Astrocyte of the spinal cord (primary cell): Measurements from ENCODE around the gene TGIF2LX.
"Not testable (repeated sequence)": the region's sequence is repeated elsewhere in the genome, so short reads cannot be mapped to it uniquely, and the experiment has no call there.

Experiments used
- DNase-seq: peaks from one replicate; pipeline ENCODE4 v3.0.0; 2011; ENCODE audit warnings: low read depth, low spot score
- H3K4me3 ChIP-seq: 2 replicates; pipeline ENCODE4 v1.5.1; 2011; ENCODE audit warnings: low read depth, mild to moderate bottlenecking, low read length, moderate library complexity
- in situ Hi-C: cut with HindIII; loops from 2 replicates; pipeline ENCODE4 v1.10.0; 2017; ENCODE audit warnings: low sequenced_read_pairs

The TGIF2LX gene

DNA sequence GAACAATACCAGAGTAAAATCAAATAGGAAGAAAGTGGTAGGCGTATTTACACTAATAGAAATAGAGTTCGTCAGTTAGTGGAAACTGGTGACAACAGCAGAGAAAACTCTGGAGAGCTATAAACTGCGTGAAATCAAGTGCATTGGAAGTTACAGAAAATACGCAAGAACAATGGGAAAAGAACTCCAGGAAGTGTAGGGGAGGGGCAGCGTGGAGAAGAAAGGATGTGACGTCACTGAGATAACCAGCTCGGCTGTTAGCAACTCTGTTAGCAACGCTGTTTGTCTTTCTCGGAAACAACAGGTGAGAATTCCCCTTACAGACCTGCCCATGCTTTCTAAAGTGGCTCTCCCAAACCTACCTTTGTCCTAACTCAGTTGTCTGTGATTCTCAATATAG, at the start of gene TGIF2LX:
Gene TGIF2LX (plus strand): TSS at position 244 of the 400 bp plus-strand sequence. CDS start 178 bp downstream, outside the sequence.
- H3K4me3 ChIP-seq, in situ Hi-C loops, DNase-seq: not testable (repeated sequence)

DNA sequence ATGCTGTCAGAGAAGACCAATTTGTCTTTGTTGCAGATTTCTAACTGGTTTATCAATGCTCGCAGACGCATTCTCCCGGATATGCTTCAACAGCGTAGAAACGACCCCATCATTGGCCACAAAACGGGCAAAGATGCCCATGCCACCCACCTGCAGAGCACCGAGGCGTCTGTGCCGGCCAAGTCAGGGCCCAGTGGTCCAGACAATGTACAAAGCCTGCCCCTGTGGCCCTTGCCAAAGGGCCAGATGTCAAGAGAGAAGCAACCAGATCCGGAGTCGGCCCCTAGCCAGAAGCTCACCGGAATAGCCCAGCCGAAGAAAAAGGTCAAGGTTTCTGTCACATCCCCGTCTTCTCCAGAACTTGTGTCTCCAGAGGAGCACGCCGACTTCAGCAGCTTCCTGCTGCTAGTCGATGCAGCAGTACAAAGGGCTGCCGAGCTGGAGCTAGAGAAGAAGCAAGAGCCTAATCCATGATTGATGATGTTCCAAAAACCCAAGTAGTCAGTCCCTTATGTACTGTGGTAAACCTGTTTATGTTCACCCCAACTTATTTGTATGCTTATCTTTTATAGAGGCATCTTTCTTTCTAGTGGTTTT, 728 bp downstream of the TGIF2LX start:
- DNase-seq, H3K4me3 ChIP-seq, in situ Hi-C loops: not testable (repeated sequence)

DNA sequence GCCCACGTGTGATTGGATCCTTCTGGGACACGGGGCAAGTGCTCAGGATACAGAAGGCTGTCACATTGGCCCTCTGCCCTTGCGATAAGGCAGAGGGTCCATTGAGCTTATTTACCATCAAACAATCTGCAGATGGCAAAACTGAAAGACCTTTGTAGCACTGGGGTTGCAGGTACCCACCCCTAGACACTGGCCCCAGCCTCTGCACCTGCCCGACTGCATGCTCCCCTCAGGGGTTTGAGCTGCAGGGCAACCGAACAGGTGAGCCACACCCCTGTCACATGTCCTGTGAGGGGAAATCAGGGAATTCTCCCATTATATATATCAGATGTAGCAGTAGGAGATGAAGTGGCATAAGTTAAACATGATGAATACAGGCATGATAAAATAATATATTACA, 21.4 kb downstream of the TGIF2LX start:
- H3K4me3 ChIP-seq, in situ Hi-C loops, DNase-seq: not testable (repeated sequence)

DNA sequence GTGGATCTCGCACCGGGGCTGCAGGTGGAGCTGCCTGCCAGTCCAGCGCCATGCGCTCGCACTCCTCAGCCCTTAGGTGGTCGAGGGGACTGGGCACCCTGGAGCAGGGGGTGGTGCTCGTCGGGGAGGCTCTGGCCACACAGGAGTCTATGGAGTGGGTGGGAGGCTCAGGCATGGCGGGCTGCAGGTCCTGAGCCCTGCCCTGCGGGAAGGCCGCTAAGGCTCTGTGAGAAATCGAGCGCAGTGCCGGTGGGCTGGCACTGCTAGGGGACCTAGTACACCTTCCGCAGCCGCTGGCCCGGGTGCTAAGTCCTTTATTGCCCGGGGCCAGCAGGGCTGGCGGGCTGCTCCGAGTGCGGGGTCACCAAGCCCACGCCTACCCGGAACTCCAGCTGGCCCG, 43.9 kb downstream of the TGIF2LX start:
- DNase-seq, H3K4me3 ChIP-seq, in situ Hi-C loops: not testable (repeated sequence)
